Central memory CD8-positive, alpha-beta T cell (primary cell): ENCODE results near the gene TBXT.

Source experiments
- ATAC-seq: fragments of 150-1000 bp; cut with Tn5 transposase; replicated peaks from 2 replicates; pipeline ENCODE4 v1.10.0; 2022; ENCODE audit warnings: mild to moderate bottlenecking, moderate FRiP score, moderate number of reproducible peaks; ENCODE audit not compliant: poor library complexity, severe bottlenecking; ENCODE audit errors: extremely low read depth
- DNase-seq, 2 donors: peaks; one replicate each; pipeline ENCODE4 v3.0.0; 2021; ENCODE audit warnings: low spot score in 2 of 2
- H3K27ac Mint-ChIP-seq: one replicate; pipeline ENCODE4 v1.8.0; 2022; ENCODE audit warnings: low read depth, mild to moderate bottlenecking, moderate library complexity, mixed read lengths
- H3K27me3 Mint-ChIP-seq: one replicate; pipeline ENCODE4 v1.8.0; 2022; ENCODE audit warnings: mixed read lengths
- H3K36me3 Mint-ChIP-seq: one replicate; pipeline ENCODE4 v1.8.0; 2022; ENCODE audit warnings: mild to moderate bottlenecking, moderate library complexity, mixed read lengths; ENCODE audit not compliant: insufficient read depth
- H3K4me1 Mint-ChIP-seq: one replicate; pipeline ENCODE4 v1.8.0; 2022; ENCODE audit warnings: mixed read lengths
- H3K4me3 Mint-ChIP-seq: one replicate; pipeline ENCODE4 v1.8.0; 2022; ENCODE audit warnings: mild to moderate bottlenecking, moderate library complexity, mixed read lengths
- H3K9me3 Mint-ChIP-seq: one replicate; pipeline ENCODE4 v1.8.0; 2022; ENCODE audit warnings: mixed read lengths

The TBXT gene, protein sequence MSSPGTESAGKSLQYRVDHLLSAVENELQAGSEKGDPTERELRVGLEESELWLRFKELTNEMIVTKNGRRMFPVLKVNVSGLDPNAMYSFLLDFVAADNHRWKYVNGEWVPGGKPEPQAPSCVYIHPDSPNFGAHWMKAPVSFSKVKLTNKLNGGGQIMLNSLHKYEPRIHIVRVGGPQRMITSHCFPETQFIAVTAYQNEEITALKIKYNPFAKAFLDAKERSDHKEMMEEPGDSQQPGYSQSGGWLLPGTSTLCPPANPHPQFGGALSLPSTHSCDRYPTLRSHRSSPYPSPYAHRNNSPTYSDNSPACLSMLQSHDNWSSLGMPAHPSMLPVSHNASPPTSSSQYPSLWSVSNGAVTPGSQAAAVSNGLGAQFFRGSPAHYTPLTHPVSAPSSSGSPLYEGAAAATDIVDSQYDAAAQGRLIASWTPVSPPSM

DNA sequence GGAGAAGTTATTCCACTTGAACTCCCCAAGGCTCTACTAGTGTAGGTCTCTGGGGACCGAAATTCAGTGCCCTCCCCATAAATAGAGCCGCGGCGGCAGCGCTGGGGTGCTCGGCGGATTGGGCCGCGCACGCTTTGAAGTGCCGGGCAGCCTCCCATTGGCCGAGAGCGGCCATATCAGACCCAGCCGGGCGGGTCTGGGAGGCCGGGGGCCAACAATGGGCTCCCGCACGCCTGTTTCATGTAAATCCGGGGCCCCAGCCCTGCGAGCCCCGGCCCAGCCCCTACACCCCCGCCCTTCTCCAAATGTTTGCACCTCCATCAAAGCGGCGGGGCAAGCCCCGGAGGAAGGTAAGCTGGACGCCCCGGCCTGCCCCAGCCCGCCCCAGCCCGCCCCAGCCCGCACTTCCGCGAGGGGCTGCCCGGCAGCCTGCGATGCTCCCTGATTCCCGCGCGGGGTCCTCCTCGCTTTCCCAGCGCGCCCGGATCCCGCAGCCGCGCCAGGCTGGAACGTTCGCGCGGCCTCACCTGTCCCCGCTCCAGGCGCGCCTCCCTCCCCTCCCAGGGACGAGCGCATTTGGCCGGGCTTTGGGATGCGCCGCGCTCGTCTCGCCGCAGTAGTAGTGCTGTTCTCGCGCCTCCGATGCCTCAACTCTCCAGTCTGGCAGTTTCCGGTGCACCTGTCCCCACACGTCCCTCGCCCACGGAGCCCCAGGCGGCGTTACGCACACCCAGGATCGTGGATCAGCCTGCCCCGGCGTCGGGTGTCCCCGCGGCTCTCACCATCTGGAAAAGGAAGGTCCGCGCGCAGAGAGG lies at the start of gene TBXT:
Gene TBXT (minus strand): TSS at position 51 of the 815 bp plus-strand sequence. CDS start 260 bp downstream, outside the sequence.
- H3K27ac Mint-ChIP-seq, result no peak within 1 kb of the TSS
- peaks cover 1% of the 10 kb centered on the region for H3K36me3 Mint-ChIP-seq
- H3K9me3 Mint-ChIP-seq, result no peaks in the 10 kb centered on the region
- ATAC-seq (no peak), DNase-seq (no peak)
- H3K4me3 Mint-ChIP-seq, result peak within 1 kb of the TSS; percentile 75
- H3K27me3 Mint-ChIP-seq, result peaks cover 37% of the 10 kb centered on the region
- peaks cover 7% of the 10 kb centered on the region for H3K4me1 Mint-ChIP-seq

DNA sequence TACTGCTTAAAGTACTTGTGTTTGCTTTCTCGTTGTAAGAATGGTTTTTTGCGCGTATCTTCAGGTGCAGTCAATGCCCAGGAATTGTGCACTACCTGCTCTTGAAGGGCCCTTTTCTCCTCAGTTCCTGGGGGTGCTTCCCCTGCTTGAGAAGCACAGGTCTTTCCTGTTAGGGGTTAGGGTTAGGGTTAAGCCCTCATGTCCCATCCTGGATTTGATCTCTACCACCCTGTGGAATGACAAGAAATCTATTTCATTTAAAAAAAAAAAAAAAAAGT lies 39.6 kb upstream of the TBXT start:
- Mint-ChIP-seq H3K9me3 (no peaks in the 10 kb centered on the region), H3K4me3 (no peak overlapping the region), H3K4me1 (no peaks in the 10 kb centered on the region)

DNA sequence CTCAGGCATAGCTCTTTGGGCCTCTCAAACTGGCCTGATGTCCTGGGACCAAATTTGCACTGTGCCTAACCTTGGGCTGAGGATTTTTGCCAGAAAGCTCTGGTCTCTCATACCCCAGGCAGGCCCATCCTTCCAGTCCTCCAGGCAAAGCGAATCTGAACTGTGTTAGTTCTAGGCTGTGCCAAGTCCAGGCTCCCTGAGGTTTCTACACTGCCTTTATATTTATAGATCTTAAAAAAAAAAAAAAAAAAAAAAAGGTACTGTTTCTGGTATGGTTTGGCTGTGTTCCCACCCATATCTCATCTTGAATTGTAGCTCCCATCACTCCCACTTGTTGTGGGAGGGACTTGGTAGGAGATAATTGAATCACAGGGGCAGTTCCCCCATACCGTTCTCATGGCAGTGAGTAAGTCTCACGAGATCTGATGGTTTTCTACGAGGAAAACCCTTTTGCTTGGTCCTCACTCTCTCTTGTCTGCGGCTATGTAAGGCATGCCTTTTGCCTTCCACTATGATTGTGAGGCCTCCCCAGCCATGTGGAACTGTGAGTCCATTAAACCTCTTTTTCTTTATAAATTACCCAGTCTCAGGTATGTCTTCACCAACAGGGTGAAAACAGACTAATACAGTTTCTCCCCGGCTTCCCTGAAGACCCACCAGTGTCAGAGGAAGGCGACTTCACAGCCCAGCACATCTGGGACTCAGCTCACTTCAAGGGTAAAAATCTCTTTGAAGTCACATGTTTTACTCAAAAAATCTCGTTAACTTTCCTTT lies 39.0 kb upstream of the TBXT start:
- no peak for ATAC-seq
- H3K36me3 Mint-ChIP-seq, result no peaks in the 10 kb centered on the region
- no peak overlapping the region for H3K27ac Mint-ChIP-seq
- H3K4me3 Mint-ChIP-seq, result no peak overlapping the region
- no peak for DNase-seq
- no peaks in the 10 kb centered on the region for H3K4me1 Mint-ChIP-seq
- H3K9me3 Mint-ChIP-seq, result no peaks in the 10 kb centered on the region
- H3K27me3 Mint-ChIP-seq, result peaks cover 58% of the 10 kb centered on the region

More for the DNA sequence above, 39.6 kb upstream of the TBXT start:
- no peak overlapping the region for H3K27ac Mint-ChIP-seq
- DNase-seq (no peak), ATAC-seq (no peak)
- H3K36me3 Mint-ChIP-seq, result no peaks in the 10 kb centered on the region
- peaks cover 58% of the 10 kb centered on the region for H3K27me3 Mint-ChIP-seq

DNA sequence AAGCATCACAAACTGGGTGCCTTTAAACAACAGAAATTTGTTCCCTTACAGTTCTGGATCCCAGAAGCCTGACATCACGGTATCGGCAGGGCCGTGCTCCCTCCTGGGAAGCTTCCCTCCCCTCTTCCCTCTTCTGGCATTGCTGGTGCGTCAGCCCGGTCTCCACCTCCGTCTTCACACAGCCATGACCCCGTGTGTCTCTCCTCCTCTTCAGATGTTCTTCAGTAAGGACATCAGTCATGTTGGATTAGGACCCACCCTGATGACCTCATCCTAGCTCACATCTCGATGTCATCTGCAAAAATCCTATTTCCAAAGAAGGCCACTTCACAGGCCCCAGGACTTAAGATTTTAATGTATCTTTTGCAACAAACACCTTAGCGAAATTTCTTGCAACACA lies 38.4 kb upstream of the TBXT start:
- Mint-ChIP-seq H3K27ac (no peak overlapping the region), H3K9me3 (no peaks in the 10 kb centered on the region), H3K4me3 (no peak overlapping the region), H3K36me3 (no peaks in the 10 kb centered on the region), H3K27me3 (peaks cover 56% of the 10 kb centered on the region), H3K4me1 (no peaks in the 10 kb centered on the region)
- ATAC-seq, result no peak
- DNase-seq, result no peak

DNA sequence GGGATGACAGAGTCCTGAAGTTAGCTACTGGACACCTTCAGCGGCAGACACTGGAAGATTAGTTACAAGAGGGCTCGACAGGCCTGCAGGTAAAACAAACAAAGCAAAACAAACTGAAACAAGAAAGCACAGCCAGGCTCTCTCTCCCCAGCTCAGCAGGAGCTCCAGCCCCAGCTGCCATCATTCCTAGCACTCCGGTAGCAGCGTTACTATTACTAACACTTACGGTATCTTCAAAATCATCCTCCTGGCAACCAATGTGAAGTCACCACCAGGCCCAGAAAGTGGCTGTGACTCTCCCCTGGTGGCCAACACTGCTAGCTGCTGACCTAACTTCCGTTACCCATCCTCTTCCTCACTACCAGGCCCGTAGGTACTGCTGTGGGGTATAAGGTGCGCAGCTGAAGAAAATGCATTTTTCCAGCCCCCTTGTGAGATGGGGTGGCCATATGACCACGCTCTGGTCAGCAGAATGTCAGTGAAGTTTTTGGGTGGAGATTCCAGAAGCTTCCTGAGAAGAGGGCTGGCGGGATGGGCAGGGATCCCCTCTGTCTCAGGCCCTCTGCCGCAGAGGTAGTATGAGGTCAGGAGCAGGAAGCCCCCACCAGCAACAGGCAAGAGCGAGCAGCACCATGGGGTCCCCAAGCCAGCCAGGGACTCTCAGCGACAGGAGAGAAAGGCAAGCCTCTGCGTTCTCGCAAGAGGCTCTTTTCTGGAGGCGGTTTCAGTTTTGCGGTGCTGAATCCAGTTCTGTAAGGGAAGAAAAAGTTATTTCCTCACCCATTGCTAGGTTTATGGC lies 37.4 kb upstream of the TBXT start:
- Mint-ChIP-seq H3K36me3 (no peaks in the 10 kb centered on the region), H3K4me1 (no peaks in the 10 kb centered on the region), H3K9me3 (no peaks in the 10 kb centered on the region), H3K4me3 (no peak overlapping the region), H3K27me3 (peaks cover 54% of the 10 kb centered on the region), H3K27ac (no peak overlapping the region)
- DNase-seq, result no peak
- no peak for ATAC-seq

DNA sequence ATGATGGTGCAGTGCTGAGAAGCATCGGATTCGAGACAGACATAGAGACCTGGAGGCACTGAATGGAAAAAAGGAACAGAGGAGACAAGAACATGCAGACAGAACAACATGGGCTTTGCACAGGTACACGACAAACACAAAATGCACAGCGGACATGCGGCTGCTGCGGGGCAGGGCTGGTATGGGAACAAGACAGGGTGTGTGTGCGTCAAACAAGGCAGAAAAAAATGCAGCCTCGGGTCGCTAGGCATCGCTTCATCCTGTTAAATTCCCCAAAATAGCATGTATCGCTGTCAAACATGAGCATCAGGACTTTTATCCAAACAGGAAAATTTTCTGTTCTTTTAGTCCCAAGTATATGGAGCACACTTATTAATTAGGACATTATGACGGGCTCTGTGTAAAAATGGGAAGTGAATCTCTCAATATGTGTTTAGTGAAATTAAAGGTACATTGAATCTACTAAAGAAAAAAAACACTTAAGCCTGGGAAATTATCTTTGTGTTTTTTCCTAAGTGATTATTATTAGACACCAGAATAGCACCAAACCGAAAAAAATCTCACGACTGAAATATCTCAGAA lies 36.1 kb upstream of the TBXT start:
- Mint-ChIP-seq H3K9me3 (no peaks in the 10 kb centered on the region), H3K4me3 (no peak overlapping the region), H3K36me3 (no peaks in the 10 kb centered on the region), H3K27me3 (peaks cover 49% of the 10 kb centered on the region), H3K27ac (no peak overlapping the region), H3K4me1 (no peaks in the 10 kb centered on the region)
- DNase-seq, result no peak
- ATAC-seq, result no peak

DNA sequence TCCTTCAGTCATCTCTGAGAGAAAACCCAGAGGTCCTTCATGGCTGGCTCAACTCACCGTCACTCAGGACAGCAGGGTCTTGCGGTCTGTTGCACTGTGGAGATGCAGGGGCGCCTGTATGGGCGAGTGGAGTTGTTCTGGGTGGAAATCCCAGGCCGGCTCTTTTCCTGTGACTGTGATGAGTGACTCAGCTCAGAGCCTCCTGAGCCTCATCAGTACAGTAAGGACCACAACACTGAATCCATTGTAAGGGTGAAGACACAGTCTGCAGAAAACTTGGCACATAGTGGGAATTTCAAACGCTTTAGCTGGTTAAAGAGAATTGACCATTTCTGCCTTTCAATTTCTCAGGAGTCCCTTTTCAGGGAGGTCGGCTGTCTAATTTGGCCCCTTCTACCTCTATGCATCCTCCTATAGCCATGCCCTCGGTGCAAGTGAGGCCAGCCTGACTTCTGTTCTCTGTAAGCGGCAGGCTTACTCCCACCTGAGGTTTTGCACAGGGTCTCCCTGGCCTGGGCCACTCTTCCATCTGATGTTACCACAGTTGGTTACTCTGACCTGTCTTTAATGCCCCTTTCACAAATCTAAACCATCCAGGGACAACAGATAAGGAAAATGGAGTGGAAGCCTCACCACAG lies 35.5 kb upstream of the TBXT start:
- Mint-ChIP-seq H3K9me3 (no peaks in the 10 kb centered on the region), H3K27me3 (peaks cover 49% of the 10 kb centered on the region), H3K36me3 (no peaks in the 10 kb centered on the region), H3K4me1 (no peaks in the 10 kb centered on the region), H3K27ac (no peak overlapping the region), H3K4me3 (no peak overlapping the region)
- no peak for ATAC-seq
- no peak for DNase-seq

DNA sequence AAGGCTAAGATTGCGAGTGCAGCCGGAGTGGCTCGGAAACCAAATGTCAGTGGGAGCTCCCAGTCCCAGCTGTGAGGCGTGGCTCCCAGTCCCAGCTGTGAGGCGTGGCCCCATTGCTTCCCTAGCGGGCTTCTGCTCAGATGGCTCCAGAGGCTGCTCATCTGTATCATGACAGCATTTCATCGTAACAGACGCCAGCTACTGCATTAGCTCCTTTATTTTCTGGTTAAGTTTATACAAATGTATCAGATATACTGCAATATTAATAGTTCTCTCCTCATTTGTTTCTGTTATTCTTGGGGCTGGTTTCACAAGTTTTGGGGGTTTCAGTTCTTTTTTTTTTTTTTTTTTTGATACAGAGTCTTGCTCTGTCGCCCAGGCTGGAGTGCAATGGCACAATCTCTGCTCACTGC lies 34.7 kb upstream of the TBXT start:
- H3K9me3 Mint-ChIP-seq, result no peaks in the 10 kb centered on the region
- no peak overlapping the region for H3K4me3 Mint-ChIP-seq
- no peaks in the 10 kb centered on the region for H3K36me3 Mint-ChIP-seq
- ATAC-seq (no peak), DNase-seq (no peak)
- H3K4me1 Mint-ChIP-seq, result no peaks in the 10 kb centered on the region
- H3K27ac Mint-ChIP-seq, result no peak overlapping the region
- peaks cover 53% of the 10 kb centered on the region for H3K27me3 Mint-ChIP-seq

DNA sequence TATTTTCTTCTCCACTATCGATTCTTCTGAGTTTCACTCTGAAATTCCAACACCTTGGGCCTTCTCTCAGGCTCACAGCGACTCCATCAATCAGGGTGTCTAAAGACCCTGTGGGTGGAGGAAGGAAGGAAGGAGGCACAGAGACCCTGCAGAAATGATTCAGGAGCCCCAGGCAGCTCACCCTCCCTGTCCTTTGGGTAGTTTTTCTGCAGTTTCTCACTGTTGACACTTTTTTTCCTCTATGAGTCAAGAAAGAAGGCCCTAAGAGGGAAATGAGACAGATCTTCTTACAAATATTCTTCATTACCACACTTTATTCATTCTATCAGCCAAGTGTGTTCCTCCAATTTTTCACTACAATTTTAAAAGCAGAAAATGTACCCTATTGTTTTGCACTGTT lies 34.2 kb upstream of the TBXT start:
- no peak overlapping the region for H3K27ac Mint-ChIP-seq
- no peaks in the 10 kb centered on the region for H3K36me3 Mint-ChIP-seq
- H3K4me3 Mint-ChIP-seq, result no peak overlapping the region
- DNase-seq (no peak), ATAC-seq (no peak)
- peaks cover 57% of the 10 kb centered on the region for H3K27me3 Mint-ChIP-seq
- no peaks in the 10 kb centered on the region for H3K4me1 Mint-ChIP-seq
- H3K9me3 Mint-ChIP-seq, result no peaks in the 10 kb centered on the region

DNA sequence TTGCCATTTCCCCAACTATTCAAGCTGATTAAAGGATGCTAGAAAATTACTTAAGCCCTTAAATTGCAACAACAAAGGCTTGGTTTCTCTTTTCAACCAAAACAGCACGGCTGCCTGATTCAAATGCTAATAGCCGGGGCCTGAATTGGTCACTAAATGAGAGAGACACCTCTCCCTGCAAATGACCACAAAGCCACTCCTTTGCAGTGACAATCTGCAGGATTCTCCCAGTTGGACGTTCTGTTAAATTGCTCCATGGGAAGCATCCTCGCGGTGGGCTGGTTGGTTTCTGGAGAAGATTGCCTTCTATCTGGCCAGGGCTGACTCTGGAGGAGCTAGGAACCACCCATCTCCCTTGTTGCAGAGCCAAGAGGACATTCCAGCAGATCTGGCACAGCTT lies 29.7 kb upstream of the TBXT start:
- no peaks in the 10 kb centered on the region for H3K9me3 Mint-ChIP-seq
- no peak overlapping the region for H3K27ac Mint-ChIP-seq
- no peak overlapping the region for H3K4me3 Mint-ChIP-seq
- ATAC-seq (no peak), DNase-seq (no peak)
- no peaks in the 10 kb centered on the region for H3K36me3 Mint-ChIP-seq
- peaks cover 37% of the 10 kb centered on the region for H3K27me3 Mint-ChIP-seq
- H3K4me1 Mint-ChIP-seq, result no peaks in the 10 kb centered on the region

DNA sequence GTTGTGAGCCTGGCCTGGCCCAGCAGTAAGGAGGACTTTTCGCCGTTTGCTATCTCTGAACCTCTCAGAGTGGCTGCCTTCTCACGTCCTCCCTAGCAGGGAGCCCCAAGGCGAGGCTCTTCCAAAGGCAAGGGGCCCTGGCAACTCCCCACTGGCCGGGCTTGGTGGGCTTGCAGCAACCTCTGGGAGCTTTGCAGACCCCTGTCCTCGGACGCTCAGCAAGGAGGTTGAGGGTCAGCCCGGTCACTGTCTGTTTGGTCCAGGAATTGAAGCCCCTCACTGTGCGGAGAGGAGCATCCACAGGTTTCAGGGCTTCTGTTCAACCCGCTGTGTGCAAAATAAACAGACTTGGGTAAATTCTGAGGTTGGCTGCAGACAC lies 28.2 kb upstream of the TBXT start:
- H3K4me1 Mint-ChIP-seq, result no peaks in the 10 kb centered on the region
- H3K36me3 Mint-ChIP-seq, result no peaks in the 10 kb centered on the region
- no peaks in the 10 kb centered on the region for H3K9me3 Mint-ChIP-seq
- no peak for DNase-seq
- no peak for ATAC-seq
- H3K4me3 Mint-ChIP-seq, result no peak overlapping the region
- no peak overlapping the region for H3K27ac Mint-ChIP-seq
- peaks cover 28% of the 10 kb centered on the region for H3K27me3 Mint-ChIP-seq
